Activated CD4-positive, alpha-beta T cell treated with anti-CD3 and anti-CD28 coated beads, Interleukin-2, Interleukin-6, amounts not matched to agents 100 ng/mL and 50 ng/mL, durations not matched to agents 16 hours and 8 hours (primary cell): Measurements from ENCODE around the gene SPN.
A peak's percentile ranks its signal among the peaks of the same experiment; 100 is the strongest.
"Not testable (repeated sequence)": the region's sequence is repeated elsewhere in the genome, so short reads cannot be mapped to it uniquely, and the experiment has no call there.

Source experiments
- DNase-seq: peaks from one replicate; pipeline ENCODE4 v3.0.0-alpha.2; 2020

The SPN gene, protein sequence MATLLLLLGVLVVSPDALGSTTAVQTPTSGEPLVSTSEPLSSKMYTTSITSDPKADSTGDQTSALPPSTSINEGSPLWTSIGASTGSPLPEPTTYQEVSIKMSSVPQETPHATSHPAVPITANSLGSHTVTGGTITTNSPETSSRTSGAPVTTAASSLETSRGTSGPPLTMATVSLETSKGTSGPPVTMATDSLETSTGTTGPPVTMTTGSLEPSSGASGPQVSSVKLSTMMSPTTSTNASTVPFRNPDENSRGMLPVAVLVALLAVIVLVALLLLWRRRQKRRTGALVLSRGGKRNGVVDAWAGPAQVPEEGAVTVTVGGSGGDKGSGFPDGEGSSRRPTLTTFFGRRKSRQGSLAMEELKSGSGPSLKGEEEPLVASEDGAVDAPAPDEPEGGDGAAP

DNA sequence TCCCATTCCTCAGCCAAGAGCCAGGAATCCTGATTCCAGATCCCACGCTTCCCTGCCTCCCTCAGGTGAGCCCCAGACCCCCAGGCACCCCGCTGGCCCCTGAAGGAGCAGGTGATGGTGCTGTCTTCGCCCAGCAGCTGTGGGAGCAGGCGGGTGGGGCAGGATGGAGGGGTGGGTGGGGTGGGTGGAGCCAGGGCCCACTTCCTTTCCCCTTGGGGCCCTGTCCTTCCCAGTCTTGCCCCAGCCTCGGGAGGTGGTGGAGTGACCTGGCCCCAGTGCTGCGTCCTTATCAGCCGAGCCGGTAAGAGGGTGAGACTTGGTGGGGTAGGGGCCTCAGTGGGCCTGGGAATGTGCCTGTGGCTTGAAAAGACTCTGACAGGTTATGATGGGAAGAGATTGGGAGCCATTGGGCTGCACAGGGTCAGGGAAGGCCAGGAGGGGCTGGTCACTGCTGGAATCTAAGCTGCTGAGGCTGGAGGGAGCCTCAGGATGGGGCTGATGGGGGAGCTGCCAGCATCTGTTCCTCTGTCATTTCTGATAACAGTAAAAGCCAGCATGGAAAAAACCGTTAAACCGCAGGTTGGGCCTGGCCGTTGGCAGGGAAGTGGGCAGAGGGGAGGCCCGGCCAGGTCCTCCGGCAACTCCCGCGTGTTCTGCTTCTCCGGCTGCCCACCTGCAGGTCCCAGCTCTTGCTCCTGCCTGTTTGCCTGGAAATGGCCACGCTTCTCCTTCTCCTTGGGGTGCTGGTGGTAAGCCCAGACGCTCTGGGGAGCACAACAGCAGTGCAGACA is at the start of gene SPN:
Gene SPN (plus strand): TSS at position 232 of the 791 bp plus-strand sequence. CDS start 482 bp downstream, at position 714.
- peak; percentile 77 for DNase-seq

DNA sequence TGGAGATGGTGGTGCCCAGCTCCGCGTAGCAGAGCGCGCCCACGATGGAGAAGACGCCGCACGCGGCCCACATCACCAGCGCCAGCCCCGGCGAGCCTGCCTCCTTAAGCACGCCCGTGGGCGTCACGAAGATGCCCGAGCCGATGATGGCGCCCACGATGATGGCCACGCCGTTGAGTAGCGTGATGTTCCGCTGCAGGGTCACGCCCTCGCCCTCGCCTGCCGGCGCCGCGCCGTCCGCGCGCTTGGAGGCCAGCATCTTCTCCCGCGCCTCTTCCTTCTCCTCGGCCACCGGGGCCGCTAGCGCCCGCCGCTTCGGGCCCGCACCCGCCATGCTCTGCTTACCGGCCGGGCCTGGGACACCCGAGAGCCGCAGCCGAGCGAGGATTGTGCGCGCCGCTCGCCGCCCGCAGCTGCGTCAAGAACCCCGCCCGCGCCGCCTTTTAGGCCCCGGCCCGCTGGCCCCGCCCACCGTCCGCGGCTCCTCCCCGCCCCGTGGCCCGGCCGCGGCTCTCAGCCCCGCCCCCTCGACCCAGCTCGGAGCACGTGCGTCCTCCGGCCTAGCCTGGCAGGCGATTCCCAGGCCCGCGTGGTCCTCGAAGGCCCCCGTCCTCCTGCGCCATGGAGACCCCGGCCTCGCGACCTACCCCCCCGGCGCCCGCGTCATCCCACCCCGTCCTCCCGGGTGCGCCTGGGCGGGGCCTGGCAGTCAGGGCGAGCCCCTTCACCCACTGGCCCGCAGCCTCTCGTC is 49.6 kb upstream of the SPN start:
- peak; percentile 96 for DNase-seq

DNA sequence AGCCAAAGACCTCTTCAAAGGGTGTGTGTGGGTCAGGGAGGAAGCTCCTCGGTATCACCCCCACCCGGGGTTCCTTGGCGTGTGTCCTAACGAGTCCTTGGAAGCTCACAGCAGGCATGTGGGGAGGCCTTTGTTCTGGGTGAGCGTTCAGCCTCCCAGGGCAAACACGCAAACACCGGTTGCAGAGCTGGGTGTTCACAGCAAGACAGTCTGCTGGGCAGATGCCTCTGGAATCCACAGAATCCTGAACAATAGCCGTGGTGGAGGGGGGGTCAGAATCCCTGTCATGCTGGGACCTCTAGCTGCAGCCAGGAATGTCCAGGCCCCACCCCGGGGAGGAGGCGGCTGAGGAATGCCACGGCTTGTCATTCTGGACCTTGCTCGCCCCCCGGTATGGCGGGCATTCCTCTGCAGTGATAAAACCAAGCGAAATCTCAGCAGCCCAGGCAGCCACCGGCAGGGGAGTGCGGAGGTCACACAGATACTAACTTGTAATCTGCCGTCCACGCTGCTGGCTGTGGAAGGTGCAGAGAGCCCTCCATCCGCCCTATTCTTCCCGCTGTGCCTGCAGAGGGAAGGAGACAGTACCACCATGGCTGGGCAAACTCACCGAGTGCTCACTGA is 48.2 kb upstream of the SPN start:
- DNase-seq: not testable (repeated sequence)

DNA sequence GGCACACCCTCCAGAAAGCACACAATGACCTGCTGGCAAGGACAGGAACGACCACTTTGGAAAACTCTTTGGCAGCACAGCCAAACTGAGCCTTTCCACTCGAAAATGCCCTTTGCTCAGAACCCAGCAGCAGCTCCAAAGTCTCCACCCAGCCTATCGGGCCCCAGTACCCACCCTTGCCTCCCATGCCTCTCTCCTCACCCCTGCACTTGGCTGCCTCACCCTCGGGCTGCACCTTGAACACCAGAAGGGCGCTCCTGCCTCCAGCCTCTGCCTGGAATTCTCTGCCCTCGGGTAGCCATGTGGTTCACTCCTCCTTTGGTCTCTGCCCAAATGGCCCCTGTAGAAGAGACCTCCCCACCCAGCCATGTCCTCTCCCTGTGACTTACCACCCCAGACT is 46.9 kb upstream of the SPN start:
- DNase-seq: not testable (repeated sequence)

DNA sequence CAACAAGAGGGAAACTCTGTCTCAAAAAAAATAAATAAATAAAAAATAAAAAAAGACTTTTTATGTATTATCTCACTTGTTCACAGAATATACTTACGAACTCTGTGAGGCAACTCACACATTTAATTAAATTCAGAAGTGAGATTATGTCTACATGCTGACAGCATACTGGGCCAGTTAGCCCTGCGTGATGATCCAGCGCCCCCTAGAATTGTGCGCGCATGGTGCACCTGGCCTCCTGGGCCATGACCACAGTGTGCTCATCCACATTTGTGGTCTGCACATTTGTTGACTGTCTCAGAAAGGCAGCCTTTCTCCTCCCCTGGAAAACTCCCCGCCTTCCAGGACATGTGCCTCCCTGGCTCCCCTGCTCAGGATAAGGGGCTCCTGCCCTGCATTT is 42.5 kb upstream of the SPN start:
- not testable (repeated sequence) for DNase-seq

DNA sequence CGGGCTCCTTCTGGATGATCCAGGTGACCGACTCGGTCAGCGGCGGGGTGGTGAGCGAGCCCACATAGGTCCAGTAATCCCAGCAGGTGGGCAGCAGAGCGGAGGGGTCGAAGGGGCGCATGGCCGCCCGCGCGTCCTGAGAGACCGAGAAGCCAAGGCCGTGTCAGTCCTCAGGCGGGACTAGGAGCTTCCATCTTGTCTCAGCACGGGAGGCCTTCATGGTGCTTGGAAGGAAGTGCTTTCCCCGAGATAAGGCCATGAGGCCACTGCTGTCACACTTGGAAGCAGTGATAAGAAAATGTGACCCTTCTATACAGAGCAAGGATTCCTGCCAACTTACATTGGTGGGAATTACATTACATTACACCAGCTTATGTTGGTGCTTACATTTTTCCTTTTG is 40.3 kb upstream of the SPN start:
- DNase-seq: not testable (repeated sequence)

DNA sequence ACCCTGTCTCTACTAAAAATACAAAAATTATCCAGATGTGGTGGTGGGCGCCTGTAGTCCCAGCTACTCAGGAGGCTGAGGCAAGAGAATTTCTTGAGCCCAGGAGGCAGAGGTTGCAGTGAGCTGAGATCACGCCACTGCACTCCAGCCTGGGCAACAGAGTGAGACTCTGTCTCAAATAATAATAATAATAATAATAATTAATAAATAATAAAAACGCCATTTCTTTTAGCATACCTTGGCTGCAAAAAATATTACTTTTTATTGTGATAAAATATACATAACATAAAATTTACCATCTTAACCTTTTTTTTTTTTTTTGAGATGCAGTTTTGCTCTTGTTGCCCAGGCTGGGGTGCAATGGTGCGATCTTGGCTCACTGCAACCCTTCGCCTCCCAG is 39.8 kb upstream of the SPN start:
- DNase-seq: not testable (repeated sequence)

DNA sequence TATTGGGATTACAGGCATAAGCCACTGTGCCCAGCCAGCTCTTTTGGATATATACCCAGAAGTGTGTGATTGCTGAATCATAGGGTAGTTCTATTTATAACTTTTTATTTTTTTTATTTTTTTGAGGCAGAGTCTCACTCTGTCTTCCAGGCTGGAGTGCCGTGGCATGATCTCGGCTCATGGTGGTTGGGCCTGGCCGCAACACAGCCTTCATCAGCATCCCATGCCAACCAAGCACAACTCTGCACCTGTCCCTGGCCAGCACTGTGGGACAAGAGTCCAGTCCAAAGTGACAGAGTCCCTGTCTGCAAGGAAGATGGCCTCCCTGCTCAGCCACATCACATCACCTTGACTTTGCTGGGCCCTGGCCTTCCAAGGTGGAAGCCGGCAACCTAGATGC is 37.9 kb upstream of the SPN start:
- not testable (repeated sequence) for DNase-seq

DNA sequence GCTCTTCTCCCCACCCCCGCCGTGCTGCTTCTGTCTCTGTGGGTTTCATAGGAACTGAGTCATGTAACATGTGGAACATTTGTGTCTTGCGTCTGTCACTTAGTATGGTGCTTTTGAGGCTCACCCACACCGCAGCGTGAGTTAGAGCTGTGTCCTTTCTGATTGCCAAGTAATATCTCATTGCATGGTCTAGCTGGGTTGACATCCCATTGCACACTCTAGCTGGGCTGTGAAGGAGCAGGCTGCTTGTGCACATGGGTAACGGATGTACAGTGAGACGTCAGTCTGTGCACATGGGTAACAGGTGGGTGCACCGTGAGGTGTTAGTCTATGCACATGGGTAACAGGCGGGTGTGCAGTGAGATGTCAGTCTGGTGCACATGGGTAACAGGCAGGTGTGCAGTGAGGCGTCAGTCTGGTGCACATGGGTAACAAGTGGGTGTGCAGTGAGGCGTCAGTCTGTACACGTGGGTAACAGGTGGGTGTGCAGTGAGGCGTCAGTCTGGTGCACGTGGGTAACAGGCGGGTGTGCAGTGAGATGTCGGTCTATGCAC is 36.2 kb upstream of the SPN start:
- peak; percentile 81 for DNase-seq

DNA sequence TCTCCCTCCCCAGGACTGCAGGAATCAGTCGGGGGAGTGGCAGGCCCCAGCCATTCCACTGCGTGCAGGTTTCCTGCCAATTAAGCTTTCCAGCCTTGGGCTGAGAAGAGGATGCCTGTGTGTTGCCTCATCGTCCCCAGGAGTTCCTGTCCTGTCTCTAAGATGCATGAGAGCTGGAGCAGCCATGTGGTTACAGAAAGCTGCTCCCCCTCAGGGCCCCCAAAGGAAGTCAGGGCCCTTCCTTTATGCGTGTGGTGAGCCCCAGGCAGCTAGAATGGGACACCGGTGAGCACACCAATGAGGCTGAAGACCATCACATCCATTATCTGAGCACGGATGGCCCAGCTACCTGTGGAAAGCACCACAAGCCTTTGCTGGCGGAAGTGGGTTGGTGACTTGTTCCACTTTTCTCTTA is 35.4 kb upstream of the SPN start:
- DNase-seq: not testable (repeated sequence)

DNA sequence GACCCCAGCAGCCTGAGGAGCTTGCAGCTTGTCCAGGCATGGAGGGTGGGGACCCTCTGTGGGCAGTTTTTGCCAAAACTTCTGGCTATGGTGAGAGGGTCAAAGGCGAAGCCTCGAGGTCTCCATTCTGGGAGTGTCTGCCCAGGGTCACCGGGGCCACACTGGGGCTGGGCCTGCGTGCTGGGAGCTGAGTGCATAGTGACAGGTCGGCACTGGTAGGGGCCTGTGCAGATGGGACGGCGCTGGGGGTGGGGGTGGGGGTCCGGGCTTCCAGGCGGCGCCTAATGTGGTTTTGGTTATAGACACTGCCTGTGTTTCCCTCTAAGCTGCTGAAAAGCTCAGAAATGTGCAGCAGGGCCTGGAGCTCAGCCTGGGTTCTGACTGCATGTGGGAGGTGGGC is 34.3 kb upstream of the SPN start:
- DNase-seq: not testable (repeated sequence)

DNA sequence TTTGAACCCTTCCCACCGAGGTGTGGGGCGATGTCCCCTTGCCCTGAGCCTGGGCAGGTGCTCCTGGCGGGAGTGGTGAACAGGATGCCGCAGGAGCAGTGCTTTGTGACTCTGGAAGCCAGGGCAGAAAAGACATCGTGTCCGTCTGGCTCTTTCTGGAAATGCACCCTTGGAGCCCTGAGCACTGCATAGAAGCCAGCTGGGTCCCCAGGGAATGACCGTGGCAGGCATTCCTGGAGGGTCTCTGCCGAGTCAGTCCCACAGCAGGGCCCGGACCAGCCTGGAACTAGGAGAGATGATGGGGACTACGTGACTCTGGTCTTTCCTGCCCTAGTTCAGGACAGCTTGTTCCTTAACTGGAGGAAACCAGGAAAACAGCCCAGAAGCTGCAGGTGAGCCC is 33.7 kb upstream of the SPN start:
- not testable (repeated sequence) for DNase-seq

DNA sequence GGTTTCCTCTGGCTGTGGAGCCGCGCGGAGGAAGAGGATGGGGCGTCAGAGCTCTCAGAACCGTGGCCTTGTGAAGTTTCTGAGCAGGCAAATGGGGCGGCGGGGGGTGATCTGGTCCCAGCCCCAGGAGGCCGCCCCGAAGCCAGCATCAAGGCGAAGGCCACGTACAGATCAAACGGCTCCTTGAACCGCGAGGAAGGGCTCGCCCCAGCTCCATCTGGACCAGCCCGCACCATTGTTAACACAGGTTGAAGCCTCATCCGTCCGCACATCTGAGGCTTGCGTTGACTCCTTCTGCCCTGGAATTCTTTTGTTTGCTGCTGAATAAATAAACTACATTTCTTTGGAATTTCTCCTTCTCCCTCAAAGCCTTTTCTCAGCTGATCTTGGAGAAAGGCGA is 31.4 kb upstream of the SPN start:
- DNase-seq: not testable (repeated sequence)

DNA sequence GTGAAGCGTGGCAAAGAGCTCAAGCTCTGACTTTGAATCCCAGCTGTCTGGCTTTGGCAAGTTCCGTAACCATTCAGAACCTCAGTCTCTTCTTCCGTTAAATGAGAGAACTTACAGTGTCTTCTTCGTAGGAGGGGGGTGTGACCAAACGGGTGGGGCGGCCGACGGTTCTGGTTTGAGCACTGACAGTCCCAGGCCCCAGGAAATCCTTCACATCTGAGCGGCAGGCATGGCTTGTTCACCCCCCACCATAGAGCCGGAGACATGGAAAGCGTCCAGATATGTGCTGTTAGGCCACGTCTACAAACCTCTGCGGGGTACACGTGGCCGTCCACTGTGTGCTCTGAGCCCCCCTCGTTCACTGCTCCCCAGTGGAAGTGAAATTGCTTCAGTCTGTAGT is 27.1 kb upstream of the SPN start:
- not testable (repeated sequence) for DNase-seq

DNA sequence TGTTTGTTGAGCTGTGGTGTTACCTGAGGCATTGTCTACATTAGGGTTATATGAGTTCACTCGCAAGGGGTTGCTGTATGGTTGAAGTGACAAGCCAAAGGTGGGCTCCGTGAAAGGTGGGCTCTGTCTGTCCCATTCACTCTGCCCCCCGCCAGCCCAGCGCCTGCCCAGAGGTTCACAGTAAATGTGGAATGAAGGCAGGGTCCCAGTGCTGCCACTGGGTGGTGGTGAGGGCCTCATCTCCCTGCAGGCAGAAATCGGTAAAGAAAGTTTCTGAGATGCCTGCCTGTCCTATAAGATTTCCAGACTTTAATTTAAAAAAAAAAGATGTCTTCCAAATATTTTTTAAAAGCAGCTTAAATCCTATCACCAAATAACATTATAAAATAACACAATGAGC is 26.7 kb upstream of the SPN start:
- not testable (repeated sequence) for DNase-seq

DNA sequence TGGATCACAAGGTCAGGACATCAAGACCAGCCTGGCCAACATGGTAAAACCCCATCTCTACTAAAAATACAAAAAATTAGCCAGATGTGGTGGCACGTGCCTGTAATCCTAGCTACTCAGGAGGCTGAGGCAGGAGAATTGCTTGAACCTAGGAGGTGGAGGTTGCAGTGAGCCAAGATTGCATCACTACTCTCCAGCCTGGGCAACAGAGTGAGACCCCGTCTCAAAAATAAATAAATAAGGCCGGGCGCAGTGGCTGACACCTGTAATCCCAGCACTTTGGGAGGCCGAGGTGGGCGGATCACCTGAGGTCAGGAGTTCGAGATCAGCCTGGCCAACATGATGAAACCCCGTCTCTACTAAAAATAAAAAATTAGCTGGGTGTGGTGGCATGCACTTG is 24.3 kb upstream of the SPN start:
- DNase-seq: not testable (repeated sequence)

DNA sequence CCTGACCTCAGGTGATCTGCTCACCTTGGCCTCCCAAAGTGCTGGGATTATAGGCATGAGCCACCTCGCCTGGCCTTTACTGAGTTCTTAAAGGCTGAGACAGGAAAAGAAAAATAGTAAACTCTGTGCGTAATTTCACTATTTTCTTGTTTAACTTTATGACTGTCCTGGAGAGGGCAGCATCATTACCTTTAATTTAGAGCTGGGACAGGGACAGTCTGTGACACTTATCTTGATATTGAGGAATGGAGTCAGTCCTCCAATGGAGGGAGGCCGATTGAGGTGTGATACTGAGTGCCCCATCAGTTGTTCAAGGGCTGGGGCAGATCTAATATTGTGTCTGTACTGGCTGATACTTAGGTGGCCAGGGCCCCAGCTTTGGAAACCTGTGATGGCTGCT is 21.5 kb upstream of the SPN start:
- peak; percentile 34 for DNase-seq

DNA sequence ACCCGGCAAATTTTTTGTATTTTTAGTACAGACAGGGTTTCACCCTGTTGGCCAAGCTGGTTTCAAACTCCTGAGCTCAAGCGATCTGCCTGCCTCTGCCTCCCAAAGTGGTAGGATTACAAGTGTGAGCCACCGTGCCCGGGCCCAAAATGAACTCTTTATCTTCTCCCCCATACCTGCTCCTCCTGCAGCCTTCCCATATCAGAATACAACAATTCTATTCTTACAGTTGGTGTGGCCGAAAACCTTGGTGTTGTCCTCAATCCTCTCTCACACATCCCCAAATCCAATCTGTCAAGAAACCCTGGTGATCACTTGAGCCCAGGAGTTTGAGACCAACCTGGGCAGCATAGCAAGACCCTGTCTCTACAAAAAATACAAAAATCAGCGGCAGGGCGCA is 19.5 kb upstream of the SPN start:
- DNase-seq: no peak

DNA sequence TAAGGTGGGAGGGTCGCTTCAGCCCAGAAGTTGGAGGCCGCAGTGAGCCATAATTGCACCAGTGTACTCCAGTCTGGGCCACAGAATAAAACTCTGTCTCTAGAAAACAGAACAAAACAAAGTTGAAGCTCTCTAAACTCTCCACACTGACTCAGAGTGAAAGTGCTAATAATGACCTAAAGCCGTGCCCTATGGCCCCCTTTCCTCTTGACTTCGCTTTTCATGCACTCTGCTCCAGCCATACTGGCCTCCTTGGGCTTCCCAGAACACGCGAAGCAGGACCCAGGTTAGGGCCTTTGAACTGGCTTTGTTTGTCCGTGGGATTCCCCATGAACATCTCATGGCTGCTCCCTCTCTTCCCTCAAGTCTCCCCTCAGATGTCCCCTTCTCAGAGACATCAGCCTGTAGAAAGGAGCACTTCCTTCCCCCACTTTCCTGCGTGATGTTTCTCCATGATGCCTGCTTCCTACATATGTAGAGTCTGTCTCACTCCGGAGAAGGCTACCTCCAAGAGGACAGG is 18.6 kb upstream of the SPN start:
- DNase-seq: no peak

DNA sequence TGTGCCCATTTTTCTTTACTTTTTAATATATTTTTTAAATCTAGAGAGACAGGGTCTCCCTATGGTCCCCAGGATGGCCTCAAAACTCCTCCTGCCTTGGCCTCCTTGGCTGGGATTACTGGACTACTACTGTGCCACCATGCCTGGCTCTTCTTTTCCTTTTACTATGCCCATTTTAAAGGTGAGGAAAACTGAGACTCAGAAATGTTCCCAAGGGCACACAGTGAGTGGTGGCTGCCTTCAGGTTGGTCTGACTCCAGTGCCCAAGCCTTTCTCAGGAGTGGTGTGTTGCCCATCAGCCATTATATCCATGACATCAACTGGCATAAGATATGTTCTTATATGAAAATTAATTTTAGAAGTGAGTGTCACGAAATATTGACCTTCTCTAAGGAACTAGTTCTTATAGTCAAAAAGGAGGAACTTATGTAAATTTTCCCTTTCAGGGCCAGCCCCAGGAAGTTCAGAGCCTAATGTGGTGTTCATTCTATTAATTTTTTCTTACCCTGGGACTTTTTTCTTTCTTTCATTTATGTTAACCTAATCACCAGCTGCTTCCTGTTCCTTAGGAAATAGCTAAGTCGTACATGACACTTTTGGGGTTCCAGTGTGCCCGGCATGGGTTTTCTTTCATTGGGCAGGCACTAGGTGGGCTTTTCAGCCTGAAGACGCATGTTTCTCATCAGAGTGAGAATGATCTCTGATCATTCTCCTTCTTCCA is 17.9 kb upstream of the SPN start:
- no peak for DNase-seq

DNA sequence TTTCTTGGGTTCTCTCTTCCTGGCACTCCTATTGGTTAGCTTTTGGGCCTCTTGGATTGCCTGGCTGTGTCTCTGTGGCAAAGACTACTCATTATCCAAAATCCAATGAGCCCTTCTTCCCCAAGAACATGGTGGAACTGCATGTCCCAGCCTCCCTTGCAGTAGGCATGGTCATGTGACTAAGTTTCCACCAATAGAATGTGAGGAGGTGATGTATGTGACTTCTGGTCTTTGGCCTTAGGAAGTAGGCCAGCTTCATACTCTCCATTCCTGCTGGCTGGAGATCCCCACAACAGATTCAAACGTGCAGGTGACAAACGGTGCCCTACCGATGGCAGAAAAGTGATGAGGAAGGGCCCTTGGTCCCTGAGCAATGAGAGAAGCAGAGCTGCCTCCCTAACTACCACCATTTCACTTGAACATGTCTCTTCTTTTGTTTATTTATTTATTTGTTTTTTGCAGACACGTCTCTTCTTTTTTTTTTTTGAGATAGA is 17.3 kb upstream of the SPN start:
- peak; percentile 54 for DNase-seq
